ENCODE data around the gene GASK1A. TPM values are rescaled to one million over a fixed set of nuclear protein-coding genes. Genes with fewer than 3 reads are reported as not detected.

GASK1A gene
- total RNA-seq, 1 donor from 2014 or later: 0.72 TPM

DNA sequence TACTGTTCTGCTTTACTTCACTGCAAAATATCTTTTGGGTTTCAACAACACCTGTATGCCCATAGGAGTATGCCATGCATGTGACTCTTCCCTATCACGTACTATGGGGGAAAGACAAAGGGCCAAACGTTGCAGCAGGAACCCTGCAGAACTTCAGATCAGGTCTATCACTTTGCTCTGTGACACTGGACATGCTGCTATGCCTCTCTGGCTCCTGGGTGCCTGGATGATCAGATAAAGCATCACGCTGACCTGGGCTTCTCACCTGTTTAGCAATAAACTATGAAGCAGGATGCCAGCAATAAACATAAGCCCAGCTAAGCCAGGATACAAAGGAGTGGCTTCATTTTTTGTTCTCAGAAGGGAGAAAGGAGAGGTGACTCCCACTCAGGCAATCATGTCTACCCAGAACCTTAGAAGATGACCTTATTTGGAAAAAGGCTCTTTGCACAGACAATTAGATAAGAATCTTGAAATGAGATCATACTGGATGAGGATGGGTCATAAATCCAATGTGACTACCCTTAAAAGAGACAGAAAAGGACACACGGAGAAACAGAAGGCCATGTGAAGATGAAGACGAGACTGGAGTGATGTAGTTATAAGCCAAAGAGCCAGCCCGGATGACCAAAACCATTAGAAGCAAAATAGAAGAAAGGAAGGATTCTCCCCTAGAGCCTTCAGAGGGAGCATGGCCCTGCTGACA is 107.5 kb downstream of the GASK1A start:
- Mint-ChIP-seq H3K27me3 (ENCODE audit: unreplicated experiment) (peaks cover 1% of the 10 kb centered on the region), H3K4me3 (ENCODE audit: unreplicated experiment) (no peak overlapping the region), H3K9me3 (ENCODE audit: unreplicated experiment) (no peaks in the 10 kb centered on the region), H3K4me1 (ENCODE audit: unreplicated experiment) (no peaks in the 10 kb centered on the region), H3K27ac (ENCODE audit: unreplicated experiment) (no peak overlapping the region), H3K36me3 (ENCODE audit: low read depth, unreplicated experiment) (peaks cover 4% of the 10 kb centered on the region)
- TF ChIP-seq, protein P1, sequence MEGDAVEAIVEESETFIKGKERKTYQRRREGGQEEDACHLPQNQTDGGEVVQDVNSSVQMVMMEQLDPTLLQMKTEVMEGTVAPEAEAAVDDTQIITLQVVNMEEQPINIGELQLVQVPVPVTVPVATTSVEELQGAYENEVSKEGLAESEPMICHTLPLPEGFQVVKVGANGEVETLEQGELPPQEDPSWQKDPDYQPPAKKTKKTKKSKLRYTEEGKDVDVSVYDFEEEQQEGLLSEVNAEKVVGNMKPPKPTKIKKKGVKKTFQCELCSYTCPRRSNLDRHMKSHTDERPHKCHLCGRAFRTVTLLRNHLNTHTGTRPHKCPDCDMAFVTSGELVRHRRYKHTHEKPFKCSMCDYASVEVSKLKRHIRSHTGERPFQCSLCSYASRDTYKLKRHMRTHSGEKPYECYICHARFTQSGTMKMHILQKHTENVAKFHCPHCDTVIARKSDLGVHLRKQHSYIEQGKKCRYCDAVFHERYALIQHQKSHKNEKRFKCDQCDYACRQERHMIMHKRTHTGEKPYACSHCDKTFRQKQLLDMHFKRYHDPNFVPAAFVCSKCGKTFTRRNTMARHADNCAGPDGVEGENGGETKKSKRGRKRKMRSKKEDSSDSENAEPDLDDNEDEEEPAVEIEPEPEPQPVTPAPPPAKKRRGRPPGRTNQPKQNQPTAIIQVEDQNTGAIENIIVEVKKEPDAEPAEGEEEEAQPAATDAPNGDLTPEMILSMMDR (IDR thresholded peaks at IDR 0.05; ENCODE audit: unreplicated experiment): no peak
- DNase-seq (ENCODE audit: low spot score): no peak

DNA sequence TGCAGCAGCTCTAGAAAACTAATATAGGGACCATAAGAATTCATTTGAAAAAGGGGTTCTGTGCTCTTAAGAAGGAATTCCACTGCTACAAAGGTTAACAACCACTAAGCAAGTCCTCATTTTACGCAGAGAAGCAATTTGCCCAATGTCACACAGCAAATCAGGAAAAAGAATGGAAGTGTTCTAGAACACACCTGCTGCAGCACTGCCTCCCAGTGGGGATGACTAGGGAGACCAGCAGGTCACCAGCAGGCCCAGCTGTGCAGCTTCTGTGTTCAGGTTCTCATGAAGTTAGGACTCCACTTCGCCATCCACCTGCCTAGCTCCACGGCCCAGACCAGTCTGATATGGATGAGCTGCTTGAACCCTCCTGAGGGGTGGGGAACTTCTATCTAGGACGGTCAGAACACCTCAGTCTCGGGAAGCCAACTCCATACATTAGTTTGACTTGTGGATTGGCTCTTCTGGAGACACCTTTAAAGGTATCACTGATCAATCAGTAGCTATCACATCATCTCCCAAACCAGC is 108.2 kb downstream of the GASK1A start:
- Mint-ChIP-seq H3K36me3 (ENCODE audit: low read depth, unreplicated experiment) (peaks cover 2% of the 10 kb centered on the region), H3K27me3 (ENCODE audit: unreplicated experiment) (peaks cover 1% of the 10 kb centered on the region), H3K9me3 (ENCODE audit: unreplicated experiment) (no peaks in the 10 kb centered on the region), H3K4me1 (ENCODE audit: unreplicated experiment) (no peaks in the 10 kb centered on the region), H3K4me3 (ENCODE audit: unreplicated experiment) (no peak overlapping the region), H3K27ac (ENCODE audit: unreplicated experiment) (no peak overlapping the region)
- DNase-seq (ENCODE audit: low spot score): no peak
- TF ChIP-seq, protein P1 (IDR thresholded peaks at IDR 0.05; ENCODE audit: unreplicated experiment): no peak

DNA sequence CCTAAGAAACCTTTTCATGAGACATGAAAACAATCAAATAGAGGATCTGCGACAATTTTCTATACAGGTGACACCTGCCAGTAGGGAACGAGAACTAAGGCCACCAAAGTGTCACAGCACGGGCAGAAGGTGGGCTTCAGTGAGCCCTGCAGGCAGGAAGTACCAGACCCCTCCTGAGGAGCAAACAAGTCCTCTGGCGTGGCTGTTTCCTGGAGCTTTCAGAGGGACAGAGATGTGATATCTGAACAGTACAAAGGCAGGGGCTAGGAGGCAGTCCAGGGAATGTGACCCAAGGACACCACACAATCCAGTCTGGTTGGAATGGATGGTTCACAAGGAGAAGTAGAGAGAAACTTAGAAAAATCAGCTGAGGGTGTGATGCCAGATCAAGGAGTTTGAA is 110.0 kb downstream of the GASK1A start:
- DNase-seq (ENCODE audit: low spot score): no peak
- Mint-ChIP-seq H3K36me3 (ENCODE audit: low read depth, unreplicated experiment) (no peaks in the 10 kb centered on the region), H3K4me1 (ENCODE audit: unreplicated experiment) (no peaks in the 10 kb centered on the region), H3K27me3 (ENCODE audit: unreplicated experiment) (peaks cover 1% of the 10 kb centered on the region), H3K9me3 (ENCODE audit: unreplicated experiment) (no peaks in the 10 kb centered on the region), H3K27ac (ENCODE audit: unreplicated experiment) (no peak overlapping the region), H3K4me3 (ENCODE audit: unreplicated experiment) (no peak overlapping the region)
- TF ChIP-seq, protein P1 (IDR thresholded peaks at IDR 0.05; ENCODE audit: unreplicated experiment): no peak

DNA sequence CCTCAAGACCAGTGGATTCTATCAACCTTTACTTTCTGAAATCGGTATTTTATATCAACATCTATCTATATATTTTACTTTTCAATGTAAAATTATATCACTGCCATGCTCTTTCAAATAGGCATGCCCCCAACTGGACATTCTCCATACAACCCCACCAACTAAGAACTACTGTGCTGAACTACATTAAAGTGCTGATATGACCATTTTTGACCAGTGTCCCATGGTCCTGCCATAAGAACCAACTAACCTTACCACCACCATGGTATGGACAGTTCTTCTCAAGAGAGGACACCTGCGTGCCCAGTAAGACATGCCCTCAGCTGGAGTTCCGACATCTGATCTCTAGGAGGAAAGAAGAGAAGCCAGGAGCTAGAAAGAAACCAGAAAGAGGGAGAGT is 111.1 kb downstream of the GASK1A start:
- H3K27ac Mint-ChIP-seq (ENCODE audit: unreplicated experiment): no peak overlapping the region
- peaks cover 1% of the 10 kb centered on the region for H3K27me3 Mint-ChIP-seq (ENCODE audit: unreplicated experiment)
- H3K4me1 Mint-ChIP-seq (ENCODE audit: unreplicated experiment): no peaks in the 10 kb centered on the region
- no peaks in the 10 kb centered on the region for H3K9me3 Mint-ChIP-seq (ENCODE audit: unreplicated experiment)
- TF ChIP-seq, protein P1 (IDR thresholded peaks at IDR 0.05; ENCODE audit: unreplicated experiment): no peak
- no peaks in the 10 kb centered on the region for H3K36me3 Mint-ChIP-seq (ENCODE audit: low read depth, unreplicated experiment)
- DNase-seq (ENCODE audit: low spot score): no peak
- no peak overlapping the region for H3K4me3 Mint-ChIP-seq (ENCODE audit: unreplicated experiment)

DNA sequence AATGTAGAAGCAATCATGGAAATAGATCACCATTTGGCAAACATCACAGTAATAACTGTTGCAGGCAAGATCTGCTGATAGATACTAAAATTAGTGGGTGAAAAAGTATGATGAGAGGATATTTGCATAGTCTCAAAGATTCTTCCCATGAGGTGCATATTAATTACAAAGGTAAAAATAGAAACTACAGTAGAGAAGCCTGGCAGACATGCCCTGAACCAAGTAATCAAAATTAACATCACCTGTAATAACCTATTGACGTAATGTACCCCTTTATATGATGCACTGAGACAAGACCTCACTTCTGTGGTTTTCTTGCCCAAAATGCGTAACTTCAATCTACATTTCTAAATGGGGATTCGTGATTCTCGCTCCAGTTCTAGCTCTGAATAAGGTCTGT is 112.4 kb downstream of the GASK1A start:
- Mint-ChIP-seq H3K36me3 (ENCODE audit: low read depth, unreplicated experiment) (no peaks in the 10 kb centered on the region), H3K4me1 (ENCODE audit: unreplicated experiment) (no peaks in the 10 kb centered on the region), H3K9me3 (ENCODE audit: unreplicated experiment) (no peaks in the 10 kb centered on the region), H3K4me3 (ENCODE audit: unreplicated experiment) (no peak overlapping the region), H3K27ac (ENCODE audit: unreplicated experiment) (no peak overlapping the region), H3K27me3 (ENCODE audit: unreplicated experiment) (peaks cover 1% of the 10 kb centered on the region)
- TF ChIP-seq, protein P1 (IDR thresholded peaks at IDR 0.05; ENCODE audit: unreplicated experiment): no peak
- DNase-seq (ENCODE audit: low spot score): no peak
